ENCODE measurements around the gene DAAM1.

DAAM1 gene

DNA sequence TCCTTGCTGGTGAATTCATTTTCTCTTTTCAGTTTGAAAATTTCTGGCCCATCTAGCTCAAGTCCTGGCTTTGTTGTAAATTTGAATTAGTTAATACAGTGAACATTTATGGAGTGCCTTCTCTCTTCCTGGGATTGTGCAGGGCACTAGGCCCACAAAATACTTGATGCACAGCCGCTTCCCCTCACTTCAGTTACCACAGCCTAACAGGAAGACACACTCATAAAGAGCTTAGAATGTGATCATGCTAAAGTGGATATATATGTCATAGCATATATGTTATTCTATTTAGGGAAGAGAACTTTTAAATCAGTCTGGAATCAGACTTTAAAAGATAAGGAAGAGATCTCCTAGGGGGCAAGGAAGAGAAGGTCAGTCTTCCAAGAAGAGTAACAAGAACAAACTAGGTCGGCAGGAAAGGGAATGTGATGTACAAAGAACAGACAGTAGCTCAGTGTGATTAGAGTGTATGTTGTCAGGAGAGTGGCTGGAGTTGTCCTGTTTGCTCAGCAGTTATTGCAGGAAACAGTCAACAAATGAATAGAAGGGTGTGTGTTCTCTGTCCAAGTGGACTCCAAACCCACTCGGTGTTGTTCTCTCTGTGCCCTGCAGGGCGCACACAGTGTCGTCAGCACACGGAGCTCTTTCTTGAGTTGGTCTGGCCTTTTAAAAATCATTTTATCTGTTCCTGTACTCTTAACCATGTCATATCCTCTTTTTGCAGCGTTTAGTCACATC is 74.4 kb downstream of the DAAM1 start:
- DNase-seq, result no peak

- peak; percentile 49 for DNase-seq
Observed at GRCh38 chr14:59265808-59266207, 77.3 kb downstream of the DAAM1 start.

DNA sequence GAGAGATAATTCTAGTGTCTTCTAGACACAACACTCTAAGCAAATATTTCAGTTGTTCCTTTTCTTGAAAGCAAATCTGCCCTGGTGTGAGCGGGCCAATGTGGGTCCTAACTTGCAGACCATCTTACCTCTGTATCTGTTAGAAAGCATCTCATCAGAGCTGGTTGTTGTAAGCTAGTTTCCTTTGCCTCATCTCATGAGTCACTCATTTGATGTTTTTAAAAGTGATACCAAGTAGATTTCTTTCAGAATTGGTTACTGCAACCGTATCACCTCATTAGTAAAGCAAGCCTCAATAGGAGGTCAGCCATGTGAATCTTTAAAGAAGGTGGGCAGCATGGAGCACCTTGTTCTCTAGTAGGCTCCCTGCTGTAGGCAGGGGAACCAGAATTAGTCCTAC is 78.6 kb downstream of the DAAM1 start:
- no peak for DNase-seq

GRCh38 chr14:59268011-59268410 is 79.5 kb downstream of the DAAM1 start:
- DNase-seq, result no peak

GRCh38 chr14:59268858-59269257 is 80.4 kb downstream of the DAAM1 start:
- DNase-seq, result no peak

DNA sequence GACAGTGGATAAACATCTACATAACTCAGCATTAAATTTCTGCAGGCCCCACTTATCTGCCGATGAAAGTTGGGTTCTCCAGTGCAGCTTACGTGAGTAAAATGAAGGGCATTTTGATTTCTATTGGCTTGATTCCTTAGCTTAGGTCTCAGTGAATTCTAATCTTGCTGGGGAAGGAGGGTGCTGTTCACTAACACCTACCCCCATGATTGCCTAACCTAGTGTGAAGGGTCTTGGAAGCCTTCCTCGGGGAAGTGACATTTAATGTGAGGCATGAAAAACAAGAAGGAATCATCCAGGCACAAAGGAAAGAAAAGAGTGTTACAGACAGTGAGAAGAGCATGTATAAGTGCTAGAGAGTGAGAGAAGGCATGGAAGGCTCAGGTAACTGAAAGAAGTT is 81.0 kb downstream of the DAAM1 start:
- DNase-seq, result no peak

DNA sequence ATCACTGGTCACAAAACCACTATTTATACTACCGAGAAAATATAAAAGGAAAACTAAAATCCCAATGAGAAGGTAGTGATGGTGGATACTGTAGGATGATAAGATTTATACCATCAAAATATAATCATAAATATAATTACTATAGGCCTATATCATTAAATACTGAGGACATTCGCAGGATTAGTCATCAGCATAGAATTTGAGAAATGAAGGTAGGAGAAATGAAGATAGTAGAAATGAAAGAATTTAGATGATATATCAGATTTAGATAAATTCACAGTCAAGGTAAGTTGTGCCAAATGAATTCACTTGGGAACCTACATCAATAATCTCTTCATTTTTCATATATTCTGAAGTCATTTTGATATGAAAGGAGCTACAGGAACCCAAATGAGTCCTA is 82.8 kb downstream of the DAAM1 start:
- DNase-seq, result no peak

- DNase-seq, result no peak
Observed at GRCh38 chr14:59271734-59272133, 83.3 kb downstream of the DAAM1 start.

GRCh38 chr14:59272633-59273032 is 84.2 kb downstream of the DAAM1 start:
- DNase-seq, result no peak

- no peak for DNase-seq
Observed at GRCh38 chr14:59273737-59274136, 85.3 kb downstream of the DAAM1 start.

GRCh38 chr14:59274991-59275391 is 86.5 kb downstream of the DAAM1 start:
- DNase-seq, result no peak

DNA sequence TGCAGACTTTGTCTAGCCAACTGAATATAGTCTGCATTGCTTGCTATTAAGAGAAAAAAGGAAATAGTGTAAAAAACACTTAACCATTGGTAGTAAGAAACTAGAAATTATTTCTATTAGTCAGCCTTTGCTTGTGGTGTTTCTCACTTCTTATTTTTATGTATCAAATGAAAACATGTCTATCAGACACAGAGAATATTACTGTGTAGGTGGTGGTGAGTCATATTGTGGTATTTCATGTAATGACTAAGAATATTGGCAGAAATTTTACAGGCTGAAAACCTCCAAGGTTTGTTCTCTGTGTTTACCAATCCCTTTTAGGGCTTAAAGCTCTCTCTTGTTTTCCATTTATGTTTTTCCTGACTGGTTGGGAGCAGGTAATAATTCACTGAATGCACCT is 87.2 kb downstream of the DAAM1 start:
- DNase-seq, result no peak

- DNase-seq, result no peak
Observed at GRCh38 chr14:59276235-59276634, 87.8 kb downstream of the DAAM1 start.

DNA sequence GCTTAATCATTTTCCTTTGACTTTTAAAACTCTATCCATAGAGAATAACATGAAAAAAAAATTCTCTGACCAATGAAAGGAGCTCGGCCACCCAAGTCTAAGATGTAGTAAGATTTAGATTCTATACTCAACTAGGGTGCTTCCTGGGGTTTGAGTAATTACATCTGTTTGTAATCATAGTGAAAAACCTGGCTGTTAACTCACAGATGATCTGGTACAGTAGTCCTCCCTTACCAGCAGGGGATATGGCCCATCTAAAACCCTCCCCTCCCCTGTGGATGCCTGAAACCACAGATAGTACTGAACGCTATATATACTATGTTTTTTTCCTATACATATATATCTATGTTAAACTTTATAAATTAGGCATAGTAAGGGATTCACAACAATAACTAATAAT is 89.2 kb downstream of the DAAM1 start:
- no peak for DNase-seq

- DNase-seq, result no peak
Observed at GRCh38 chr14:59278111-59278510, 89.6 kb downstream of the DAAM1 start.

DNA sequence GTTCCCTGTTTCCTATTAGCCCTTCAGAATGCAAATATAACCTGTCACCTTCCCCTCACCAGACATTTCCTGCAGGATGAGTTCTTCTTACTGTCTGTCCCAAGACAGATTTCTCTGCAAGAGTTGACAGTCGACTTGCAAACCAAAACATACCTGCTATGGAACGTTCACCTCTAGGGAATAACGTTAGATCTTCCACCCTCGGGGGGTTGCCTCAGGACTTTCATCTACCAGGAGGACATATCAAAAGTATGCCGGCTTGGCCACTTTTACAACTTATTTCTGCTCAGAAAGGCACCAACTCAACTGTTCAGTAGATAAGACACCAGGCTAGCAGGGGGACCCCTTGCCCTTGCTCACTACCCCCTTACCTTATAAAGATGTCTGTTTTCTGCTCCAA is 92.5 kb downstream of the DAAM1 start:
- no peak for DNase-seq

GRCh38 chr14:59281609-59282377 is 93.3 kb downstream of the DAAM1 start:
- no peak for DNase-seq

DNA sequence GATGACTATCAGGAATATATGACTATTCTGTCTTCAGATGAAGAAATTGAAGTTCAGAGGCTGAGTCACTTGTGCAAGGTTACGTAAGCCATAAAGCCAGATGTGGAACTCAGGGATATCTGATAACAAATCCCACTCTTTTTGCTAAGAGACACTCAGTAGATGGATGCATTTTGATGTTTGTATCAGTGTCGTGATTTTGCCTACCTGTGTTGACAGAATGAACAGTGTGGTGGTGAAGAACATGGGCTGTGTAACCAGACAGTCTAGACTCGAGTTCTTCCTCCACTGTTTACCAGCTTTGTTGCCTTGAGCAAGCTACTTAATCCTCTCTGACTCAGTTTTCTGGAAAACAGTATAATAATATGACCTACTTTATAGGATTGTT is 93.9 kb downstream of the DAAM1 start:
- DNase-seq, result no peak

GRCh38 chr14:59283361-59283760 is 94.9 kb downstream of the DAAM1 start:
- no peak for DNase-seq

- DNase-seq, result no peak
Observed at GRCh38 chr14:59284059-59284458, 95.6 kb downstream of the DAAM1 start.

DNA sequence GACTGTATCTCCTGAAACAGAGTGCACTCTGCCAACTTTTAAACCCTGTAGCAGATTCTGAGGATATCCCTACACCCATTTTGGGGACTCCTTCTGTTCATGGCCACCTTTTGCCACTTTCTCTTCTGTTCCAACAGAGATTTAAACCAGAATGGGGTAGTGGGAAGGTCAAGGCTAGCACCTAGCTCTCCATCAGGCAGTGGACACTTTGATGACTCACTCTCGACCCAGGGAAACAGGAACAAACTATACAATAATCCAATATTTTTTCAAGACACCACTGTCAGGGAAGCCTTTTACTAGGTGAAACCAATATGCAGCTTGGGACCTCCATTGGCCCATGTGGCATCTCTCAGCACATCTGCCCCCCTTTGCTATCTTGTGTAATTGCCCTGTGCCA is 103.6 kb downstream of the DAAM1 start:
- no peak for DNase-seq

DNA sequence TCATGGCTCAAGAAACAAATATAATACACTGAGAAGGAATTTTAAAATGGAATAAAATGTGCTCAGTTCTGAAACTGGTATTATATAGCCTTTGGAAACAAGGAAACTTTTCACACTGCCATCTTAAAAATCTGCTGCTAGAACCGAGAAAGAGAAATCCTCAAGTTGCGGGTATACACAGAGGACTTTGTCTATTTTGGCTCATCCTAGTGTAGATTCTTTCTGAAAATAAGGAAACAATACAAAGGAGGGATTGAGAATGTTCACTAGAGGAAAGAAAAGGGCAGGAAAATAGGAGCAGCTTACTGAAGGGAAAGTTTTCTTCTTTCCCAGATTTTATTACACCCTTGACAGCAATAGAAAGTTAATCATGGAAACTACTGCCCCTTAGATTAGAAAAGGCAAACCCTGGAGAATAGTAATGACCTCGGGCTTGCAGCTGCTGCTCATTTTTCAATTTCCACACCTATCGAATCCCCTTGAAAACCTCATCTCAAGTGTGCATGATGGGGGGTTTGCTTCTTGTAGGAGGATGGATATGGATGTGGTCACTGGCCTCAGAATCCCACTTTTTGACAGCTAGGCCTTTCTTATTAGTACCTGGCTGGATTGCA is 104.6 kb downstream of the DAAM1 start:
- DNase-seq, result no peak

DNA sequence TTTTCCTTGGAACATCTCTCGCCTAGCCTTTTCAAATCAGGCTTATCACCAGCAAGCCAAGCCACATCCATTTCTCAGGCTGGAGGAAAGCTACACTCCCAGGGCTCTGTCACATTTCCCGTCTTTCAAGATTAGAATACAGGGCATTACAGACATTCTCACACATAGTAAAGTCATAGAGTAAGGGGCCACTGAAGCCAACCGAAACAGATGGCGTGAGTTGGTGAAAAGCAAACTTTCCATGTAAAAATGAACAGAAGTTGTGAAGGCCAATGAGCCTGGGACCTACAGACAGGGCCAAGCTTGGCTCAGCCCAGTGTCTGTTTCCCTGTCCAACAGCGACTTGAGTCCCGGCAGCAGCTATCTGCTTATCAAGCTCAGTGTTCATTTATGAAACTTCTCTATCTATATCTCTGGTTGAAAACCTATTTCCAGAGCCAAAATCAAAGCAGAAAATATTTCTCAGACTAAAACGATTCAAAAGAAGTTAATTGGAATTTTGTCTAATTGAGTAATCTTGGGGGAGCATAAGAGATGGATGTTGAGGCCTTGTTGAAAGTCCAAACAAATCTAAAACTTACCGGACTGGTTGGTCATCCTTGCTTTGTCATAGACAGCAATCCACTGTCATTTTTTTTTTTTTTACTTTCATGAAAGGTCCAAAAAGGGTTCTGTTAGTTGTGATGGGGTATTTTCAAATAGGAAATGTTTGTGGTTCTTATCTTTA is 105.6 kb downstream of the DAAM1 start:
- DNase-seq, result no peak

GRCh38 chr14:59294662-59294992 is 106.2 kb downstream of the DAAM1 start:
- DNase-seq, result no peak
